Inflammatory macrophage (primary cell): Measurements from ENCODE around the gene TPO.
"Not testable (repeated sequence)": the region's sequence is repeated elsewhere in the genome, so short reads cannot be mapped to it uniquely, and the experiment has no call there.

Experiments
- DNase-seq, 2 donors: peaks; one replicate each; pipeline ENCODE4 v3.0.0-alpha.2; 2020 to 2022

The TPO gene

DNA sequence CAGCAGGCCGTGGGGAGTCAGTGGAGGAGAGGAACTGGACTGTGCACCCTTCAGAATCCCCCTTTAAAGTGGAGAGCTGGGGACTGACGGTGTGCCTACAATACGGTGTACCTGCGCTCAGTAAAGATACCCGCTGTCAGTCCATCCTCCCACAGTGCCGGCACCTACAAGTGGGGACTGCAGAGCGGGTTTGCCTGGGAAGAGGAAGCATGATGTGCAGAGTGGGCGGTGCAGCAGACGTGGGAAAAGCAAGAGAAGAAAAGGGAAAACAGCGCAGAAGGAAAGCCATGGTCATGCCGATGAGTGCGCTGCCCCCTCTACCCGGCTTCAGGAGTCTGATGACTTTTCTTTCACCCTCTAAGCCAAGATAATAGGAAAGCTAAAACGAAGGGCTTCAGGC is 148.0 kb downstream of the TPO start:
- no peak for DNase-seq

DNA sequence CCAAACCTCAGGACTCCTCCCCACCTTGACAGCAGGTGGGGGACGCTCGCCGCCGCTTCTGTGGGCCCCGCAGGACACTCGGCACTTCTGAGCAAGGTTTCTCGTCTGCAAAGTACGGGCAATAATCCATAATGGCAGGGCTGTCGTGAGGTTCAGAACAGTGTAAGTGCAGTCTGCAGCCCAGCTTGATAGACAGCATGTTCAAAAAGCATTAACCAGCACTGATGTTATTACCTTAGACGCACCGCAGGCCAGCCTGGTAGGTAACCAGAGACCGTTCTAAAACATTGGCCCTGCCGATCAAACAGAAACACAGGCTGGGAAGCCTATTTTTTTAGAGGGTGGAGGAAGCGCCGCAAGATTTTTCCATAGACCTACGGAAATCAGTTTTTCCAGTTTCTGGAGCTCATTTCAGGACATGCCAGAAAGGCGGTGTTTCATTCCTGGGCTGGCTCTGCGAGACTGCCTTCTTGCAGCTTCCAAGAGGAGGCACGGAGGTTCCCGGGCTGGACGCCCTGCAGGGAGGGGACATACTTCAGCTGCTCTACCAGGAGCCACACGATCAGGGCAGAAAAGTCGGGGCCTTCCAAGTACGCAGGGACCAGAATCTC is 148.7 kb downstream of the TPO start:
- no peak for DNase-seq

DNA sequence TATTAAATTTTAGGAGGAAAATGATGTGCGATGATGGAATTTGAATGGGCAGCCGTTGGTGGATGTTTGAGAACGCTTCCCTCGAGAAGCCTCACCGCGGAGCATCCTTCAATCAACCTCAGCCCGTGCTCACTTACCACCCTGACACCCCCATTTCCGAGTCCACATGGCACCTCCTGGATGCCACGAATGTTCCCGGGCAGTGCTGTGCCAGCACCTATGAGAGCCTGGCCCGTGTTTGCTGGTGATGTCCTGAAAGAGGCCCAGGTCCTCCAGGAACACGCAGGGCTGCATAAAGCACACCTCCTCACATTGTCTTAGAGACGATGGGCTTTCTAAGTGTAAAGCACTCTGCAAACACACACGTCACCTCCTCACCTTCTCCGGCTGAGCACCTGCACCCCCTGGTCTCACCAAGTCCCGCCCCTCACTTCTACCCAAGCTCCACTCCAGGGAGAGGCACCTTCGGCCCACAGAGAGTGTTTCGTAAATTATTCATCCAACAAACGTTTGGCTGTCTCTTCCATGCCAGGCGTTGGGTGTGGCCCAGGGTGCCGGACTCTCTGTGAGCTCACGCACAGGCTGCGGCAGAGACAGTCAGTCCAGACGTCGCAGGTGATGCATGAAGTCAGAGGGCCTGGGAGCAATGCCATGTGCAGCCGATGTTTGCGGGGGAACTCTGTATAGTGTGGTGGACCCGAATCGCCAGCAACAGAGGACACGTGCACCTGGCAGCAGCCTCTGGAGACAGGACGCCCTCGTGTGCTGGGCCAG is 150.0 kb downstream of the TPO start:
- DNase-seq, result no peak

DNA sequence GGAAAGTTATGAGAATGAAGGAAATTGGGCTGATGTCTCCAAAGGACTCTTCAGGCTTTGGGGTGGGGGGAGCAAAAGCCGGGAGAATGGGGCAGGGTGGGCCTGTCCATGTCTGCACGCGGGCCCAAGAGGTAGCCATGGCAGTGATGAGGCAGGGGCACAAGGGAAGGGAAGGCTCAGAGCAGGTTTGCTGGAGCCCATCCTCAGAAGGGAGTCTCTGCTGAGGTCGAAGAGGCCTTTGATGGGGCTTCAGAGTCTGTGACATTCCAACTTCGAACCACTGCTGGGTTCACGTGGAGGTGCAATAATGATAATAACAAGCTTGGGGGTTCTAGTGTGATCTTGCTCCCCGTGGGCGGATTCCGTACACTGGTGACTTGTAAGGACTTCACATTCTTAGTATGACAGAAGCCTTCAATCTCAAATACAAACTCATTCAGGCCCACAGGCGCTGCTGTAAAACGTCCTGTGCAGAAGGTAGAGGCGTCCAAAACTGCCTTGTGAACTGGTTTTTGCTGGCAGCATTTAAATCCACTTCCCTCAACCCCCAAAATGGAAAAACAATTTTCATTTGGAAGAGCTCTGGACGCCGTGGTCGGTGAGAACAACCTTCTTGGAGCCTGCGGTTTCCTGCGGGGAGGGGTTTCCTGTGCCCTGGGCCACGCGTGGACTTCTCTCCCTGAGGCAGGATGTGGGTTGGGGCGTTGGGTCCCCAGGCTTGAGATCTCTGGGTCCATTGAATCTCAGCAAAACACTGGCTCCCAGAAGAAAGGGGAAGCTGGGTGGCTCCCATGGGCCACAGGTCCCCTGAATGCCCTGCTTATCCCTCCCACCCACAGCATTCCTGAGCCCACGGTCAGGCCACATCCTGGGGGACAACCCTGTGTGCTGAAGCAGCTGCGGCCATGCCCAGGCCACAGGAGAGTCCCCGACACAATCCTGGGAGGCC is 151.0 kb downstream of the TPO start:
- no peak for DNase-seq

DNA sequence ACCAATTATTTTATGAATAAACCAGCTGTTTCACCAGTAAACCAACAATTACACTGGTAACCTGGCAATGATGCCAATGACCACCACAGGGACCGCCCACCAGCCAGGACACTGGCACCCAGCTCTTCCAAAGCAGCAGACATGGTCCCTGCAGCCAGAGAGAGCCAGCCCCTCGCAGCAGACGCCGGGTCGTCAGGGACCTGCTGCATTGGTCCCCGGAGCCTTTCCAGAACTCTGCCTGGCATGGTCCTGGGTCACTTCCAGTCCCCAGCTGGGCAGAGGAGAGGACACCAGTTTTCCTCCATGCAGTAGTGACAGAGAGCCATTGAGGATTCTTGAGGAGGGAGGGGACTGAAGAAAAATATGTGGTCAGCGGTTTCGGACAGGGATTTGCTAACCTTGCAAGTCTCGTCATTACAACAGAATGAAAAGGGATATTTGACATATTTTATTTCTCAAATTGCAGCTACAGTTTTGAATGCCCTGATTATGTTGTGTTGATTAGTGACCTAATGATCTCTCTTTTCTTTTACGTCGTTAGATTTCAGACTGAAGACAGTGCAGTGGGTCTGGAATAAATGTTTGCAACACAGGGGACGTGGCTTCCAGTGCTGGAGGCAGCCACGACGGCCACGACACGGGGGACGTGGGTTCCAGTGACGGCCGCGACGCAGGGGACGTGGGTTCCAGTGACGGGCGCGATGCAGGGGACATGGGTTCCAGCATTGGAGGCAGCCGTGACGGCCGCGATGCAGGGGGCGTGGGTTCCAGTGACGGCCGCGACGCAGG is 154.5 kb downstream of the TPO start:
- DNase-seq, result no peak

DNA sequence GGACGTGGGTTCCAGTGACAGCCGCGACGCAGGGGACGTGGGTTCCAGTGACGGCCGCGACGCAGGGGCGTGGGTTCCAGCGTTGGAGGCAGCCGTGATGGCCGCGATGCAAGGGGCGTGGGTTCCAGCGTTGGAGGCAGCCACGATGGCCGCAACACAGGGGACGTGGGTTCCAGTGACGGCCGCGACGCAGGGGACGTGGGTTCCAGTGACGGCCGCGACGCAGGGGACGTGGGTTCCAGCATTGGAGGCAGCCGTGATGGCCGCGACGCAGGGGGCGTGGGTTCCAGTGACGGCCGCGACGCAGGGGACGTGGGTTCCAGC is 155.0 kb downstream of the TPO start:
- DNase-seq, result not testable (repeated sequence)

DNA sequence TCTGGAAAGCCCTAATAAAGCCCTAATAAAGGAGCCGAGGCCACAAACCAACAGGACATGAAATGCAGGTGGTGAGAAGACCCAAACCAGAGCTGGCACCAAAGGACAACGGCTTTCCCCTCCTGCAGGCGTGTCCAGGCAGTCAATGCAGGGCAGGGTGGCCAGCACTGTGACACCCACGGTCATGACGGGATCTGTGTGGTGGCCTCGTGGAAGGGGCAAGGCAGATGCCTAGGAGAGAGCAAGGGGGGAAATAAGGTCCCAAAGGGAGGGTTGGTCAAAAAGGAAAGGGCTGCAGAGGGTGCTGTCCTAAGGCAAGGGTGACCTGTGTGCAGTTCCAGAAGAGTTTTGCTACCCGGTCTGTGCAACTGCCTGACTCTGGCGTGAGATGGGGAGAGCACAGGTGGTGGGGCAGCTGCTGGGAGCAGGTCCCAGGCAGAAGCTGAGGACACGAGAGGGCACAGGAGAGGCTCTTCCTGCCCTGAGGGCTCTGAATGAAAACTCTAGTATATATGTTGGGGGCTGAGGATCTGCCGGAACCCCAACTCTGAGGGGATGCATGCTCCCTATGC is 156.7 kb downstream of the TPO start:
- no peak for DNase-seq

DNA sequence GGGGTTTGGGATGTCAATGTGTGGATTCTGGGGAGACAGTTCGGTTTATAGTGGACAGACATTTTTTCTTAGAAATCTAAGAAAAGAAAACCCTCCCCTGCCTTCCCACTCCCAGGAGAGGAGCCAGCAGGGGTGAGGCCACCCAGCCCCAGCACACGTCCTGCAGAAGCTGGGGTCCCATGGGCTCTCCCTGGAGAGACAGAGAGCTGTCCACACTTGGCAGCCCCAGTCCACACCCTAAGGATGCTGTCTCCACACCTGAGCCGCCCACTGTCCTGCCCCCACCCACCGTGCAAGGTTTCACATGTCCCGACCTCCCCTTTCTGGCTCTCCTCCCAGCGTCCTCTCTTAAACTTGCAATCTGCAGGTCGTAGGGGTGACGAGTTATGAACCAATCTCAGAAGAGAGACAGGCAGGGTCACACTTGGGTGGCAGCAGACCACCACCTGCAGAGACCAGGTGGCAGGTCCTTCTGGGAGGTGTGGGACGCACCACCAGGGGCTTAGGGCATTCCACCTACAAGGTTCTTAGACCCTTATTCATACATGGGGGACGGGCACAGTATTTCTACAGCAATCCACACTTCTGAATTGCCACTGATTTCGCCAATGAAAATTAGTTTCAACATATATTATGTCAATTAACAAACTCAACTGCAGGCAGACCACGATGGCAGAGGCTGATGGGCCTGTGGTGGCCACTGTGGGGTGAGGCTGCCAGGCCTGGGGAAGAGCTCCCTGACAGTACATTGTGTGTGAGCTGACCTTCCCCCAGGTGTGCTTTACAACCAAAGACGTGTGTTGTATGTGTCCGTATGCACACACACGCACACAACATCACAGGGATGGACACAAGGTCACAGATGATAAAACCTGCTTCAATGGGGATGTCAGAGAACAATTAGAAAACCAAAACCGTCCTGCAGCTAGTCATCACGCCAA is 158.5 kb downstream of the TPO start:
- DNase-seq, result no peak

DNA sequence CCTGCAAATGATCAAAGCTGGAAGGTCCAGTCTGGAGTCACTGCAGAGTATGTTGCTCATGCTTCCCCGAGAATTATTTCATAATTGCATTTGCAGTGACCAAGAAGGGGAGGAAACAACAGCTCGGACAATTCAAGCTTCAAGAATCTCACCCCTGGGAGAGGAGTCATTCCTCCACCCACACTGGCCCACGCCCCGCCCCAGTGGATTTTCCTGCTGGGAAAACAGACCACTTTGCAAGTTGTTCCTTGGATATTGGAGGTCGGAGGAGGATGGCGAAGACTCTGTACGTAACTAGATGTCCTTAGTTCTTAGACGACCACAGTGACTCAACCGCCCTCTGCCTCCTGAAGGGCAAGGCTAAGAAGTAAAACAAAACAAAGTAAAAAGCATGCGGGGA is 159.4 kb downstream of the TPO start:
- no peak for DNase-seq

DNA sequence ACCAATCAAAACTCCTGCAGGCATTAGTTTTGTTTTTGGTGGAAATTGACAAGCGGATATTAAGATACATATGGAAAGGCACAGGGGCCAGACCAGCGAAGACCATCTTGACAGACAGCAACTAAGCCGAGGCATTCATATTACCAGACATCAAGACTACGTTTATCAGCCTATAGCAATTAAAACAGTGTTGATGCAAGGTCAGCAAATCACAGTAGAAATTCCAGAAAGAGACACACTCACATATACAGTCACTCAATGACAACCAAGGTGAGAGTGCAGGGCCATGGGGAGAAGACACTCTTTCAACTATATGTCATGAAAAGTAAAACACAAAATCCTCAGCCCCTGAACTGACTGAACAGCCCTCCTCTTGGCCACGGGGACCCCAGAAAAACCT is 164.6 kb downstream of the TPO start:
- DNase-seq, result no peak

DNA sequence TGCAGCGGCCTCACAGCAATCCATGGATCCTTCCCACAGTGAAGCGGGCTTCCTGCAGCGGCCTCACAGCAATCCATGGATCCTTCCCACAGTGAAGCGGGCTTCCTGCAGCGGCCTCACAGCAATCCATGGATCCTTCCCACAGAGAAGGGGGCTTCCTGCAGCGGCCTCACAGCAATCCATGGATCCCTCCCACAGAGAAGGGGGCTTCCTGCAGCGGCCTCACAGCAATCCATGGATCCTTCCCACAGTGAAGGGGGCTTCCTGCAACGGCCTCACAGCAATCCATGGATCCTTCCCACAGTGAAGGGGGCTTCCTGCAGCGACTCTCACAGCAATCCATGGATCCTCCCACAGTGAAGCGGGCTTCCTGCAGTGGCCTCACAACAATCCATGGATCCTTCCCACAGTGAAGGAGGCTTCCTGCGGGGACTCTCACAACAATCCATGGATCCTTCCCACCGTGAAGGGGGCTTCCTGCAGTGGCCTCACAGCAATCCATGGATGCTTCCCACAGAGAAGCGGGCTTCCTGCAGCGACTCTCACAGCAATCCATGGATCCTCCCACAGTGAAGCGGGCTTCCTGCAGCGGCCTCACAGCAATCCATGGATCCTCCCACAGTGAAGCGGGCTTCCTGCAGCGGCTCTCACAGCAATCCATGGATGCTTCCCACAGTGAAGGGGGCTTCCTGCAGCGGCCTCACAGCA is 168.1 kb downstream of the TPO start:
- DNase-seq, result not testable (repeated sequence)

DNA sequence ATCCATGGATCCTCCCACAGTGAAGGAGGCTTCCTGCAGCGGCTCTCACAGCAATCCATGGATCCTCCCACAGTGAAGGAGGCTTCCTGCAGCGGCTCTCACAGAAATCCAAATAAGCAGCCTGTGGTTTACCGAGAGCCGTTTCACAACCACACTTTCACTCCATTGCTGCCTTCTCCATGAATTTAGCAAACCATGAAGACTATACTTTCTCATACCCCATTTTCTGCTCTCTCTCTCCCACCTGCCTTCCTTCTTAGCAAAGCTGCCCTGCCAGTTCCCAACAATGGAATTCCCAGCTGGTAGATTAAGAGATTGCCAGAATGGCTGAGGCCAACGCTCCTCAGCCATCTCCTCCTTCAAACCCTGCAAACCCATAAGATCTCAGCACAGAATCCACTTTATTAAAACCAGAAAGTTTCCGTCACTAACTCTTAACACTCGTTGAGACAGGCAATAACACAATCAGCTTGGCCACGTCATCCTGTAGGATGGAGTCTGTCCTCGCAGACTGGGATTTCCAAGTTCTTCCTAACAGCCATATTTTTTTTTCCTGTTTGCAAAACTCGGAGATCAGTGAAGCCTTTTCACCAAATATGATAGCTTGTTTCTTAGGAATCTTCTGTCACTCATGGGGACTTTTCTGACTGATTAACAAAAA is 168.8 kb downstream of the TPO start:
- DNase-seq, result no peak

DNA sequence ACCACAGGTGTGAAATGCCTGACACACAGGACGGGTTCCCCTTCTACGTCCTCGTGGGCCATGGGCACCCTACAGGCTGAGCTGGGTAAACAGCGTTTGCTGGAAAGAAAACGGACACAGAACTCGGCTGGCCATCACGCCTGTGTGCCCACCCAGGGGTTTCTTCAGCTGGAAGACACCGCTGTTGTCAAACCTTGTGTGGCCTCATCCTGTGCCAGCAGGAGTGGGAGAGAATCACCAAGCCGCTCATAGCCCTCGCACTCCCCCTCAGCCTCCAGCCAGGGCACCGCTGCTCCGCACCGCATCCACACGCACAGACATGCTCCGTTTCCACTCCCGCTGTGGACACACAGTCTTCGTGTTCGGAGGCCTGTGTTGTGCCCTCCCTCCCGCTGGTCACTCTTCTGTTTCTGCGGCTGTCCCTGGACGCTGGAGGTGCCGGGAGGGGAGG is 169.7 kb downstream of the TPO start:
- no peak for DNase-seq

DNA sequence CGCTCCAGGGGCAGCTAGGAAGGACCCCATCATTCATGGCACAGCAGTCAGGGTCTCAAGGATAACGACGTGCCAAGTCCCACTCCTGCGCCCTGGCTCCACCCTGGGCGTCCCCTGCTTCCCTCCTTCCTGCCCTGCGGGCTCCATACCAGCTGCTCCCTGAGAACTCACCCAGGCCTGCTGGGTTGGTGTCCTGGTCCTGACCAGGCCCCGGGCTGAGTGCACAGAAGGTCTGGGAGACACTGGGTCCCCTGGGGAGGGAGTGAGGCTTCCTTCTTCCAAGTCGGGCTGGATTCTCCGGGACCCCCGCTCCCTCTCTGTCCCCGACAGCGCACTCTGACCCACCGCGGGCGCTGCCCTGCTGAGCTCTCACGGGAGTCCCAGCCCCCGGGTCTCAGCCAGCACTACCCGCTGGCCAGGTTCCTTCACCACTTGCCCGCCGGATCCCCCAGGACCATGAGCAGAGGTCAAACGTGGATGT is 170.8 kb downstream of the TPO start:
- DNase-seq, result no peak

DNA sequence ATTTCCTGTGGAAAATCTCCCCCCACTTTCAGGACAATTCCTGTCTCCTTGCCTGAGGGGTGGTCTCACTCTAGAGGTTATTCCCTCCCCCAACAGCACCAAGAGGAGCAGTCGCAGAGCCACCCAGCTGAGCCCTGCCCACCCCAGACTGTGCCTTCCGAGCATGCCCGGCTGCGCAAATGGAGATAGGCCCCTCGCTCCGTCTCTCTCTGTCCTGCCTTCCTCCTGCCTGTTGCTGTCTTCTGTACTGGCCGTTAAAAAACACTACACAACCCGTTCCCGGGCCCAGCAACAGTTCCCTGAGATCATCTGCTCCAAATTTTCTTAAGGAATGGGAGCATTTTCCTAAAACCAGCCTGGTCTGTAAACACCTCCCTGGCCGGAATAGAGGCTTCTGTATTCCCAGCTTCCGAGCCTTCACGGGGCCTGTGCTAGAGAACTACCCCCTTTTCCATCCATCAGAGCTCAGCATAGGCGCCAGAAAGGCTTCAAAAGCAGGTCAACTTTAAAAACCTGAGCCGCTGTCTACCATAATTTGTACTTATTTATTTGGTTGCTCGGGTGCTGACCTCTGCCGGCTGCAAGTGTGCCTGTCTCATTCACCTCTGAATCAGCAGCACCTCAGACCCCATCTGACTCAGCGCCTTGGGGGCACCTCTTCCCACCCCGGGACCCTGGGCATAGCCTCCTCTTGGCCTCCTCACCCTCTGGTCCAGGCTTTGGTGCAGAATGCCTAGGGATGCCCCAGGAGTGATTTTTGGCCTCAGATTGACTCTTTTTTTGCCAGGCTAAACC is 171.6 kb downstream of the TPO start:
- DNase-seq, result no peak

DNA sequence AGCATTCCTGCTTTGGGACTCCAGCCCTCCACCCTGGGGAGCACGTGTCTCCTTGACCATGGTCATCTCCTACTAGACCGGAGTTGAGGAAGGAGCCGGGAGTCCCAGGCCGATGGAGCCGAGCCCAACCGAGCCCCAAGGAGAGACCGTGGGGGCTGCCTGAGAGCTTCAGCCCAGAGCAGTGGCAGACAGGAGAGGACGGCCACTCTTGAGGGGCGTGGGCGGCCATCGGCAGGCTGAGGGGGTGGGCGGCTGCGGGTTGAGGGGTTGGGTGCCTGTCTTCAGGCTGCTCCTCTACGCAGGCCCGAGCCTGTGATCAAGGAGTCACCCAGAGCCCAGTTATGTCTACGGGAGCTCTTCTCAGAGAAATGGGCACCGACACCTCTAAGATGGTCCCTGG is 172.4 kb downstream of the TPO start:
- DNase-seq, result no peak

DNA sequence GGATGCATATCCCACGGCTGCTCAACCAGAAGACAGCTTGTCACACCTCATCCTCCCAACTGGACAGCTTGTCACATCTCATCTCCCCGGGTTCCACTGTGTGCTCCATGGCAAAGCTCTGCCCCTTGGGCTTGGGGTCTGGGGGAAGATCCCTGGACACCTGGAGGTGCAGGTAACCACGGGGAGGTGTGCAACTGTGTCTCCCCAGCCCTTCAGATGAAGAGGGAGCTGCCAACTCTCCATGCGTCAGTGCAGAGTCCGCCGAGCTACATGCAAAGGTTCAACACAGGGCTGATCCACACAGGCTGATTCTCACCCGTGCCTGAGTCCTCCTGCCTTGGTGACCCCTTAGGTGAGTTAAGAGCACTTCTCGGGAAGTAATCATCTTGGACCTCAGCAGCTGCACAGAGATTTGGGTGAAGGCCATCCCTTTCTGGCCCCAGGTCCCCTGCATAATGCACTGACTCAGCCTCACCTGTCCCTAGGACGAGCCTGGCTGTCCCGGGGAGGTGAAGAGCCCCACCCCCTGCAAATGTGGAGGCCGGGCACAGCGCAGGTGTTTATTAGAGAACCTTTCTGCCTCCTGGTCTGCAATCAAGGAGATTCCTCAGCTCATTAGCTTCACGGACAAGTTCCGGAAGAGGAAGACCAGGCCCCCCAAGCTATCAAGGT is 173.1 kb downstream of the TPO start:
- no peak for DNase-seq
